A549 (cell line): Measurements from ENCODE around the gene SEMA4A.
"Not testable (repeated sequence)": the region's sequence is repeated elsewhere in the genome, so short reads cannot be mapped to it uniquely, and the experiment has no call there.

Experiments
- CHD2 ChIP-seq: fragments of 150-350 bp; IDR thresholded peaks from 2 replicates; pipeline ENCODE4 v1.6.1; 2014; ENCODE audit warnings: low read length; ENCODE audit not compliant: partially characterized antibody
- CHD4 ChIP-seq: fragments of 200-600 bp; sonication (generic); IDR thresholded peaks from 2 replicates; pipeline ENCODE4 v1.6.1; 2016; ENCODE audit warnings: antibody characterized with exemption, mild to moderate bottlenecking, borderline replicate concordance
- MAZ ChIP-seq: fragments of 150-350 bp; IDR thresholded peaks from 2 replicates; pipeline ENCODE4 v1.6.1; 2014; ENCODE audit warnings: antibody characterized with exemption, low read depth, low read length, borderline replicate concordance
- NR3C1 ChIP-seq: fragments of >200 bp; sonication (Bioruptor Twin); formaldehyde crosslinking; IDR thresholded peaks from 3 replicates; pipeline ENCODE4 v1.6.1; 2017
- POLR2A ChIP-seq: IDR thresholded peaks from 2 replicates; pipeline ENCODE4 v1.6.1; 2012; ENCODE audit warnings: mild to moderate bottlenecking, low read length
- RFX5 ChIP-seq: fragments of 450-650 bp; IDR thresholded peaks from 2 replicates; pipeline ENCODE4 v1.7.1; 2014; ENCODE audit warnings: antibody characterized with exemption, mild to moderate bottlenecking, moderate library complexity
- TF ChIP-seq, protein P1 (sequence below): fragments of >200 bp; sonication (Bioruptor Twin); formaldehyde crosslinking; IDR thresholded peaks from 3 replicates; pipeline ENCODE4 v1.5.1; 2016
- TF ChIP-seq, protein P2 (sequence below): IDR thresholded peaks from 2 replicates; pipeline ENCODE4 v1.6.1; 2012
- TF ChIP-seq, protein P3 (sequence below): fragments of 450-650 bp; IDR thresholded peaks from 2 replicates; pipeline ENCODE4 v1.6.1; 2014; ENCODE audit warnings: antibody characterized with exemption

DNA sequence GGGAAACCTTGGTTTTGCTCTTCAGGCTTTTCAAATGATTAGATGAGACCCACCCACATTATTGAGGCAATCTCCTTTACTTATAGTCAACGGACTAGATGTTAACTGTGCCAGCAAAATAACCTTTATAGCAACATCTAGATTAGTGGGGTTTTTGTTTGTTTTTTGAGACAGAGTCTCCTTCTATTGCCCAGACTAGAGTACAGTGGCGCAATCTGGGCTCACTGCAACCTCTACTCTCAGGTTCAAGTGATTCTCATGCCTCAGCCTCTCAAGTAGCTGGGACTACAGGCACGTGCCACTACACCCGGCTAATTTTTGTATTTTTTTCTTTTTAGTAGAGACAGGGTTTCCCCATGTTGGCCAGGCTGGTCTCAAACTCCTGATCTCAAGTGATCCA, 36.9 kb downstream of the SEMA4A start:
- TF ChIP-seq, protein P1, sequence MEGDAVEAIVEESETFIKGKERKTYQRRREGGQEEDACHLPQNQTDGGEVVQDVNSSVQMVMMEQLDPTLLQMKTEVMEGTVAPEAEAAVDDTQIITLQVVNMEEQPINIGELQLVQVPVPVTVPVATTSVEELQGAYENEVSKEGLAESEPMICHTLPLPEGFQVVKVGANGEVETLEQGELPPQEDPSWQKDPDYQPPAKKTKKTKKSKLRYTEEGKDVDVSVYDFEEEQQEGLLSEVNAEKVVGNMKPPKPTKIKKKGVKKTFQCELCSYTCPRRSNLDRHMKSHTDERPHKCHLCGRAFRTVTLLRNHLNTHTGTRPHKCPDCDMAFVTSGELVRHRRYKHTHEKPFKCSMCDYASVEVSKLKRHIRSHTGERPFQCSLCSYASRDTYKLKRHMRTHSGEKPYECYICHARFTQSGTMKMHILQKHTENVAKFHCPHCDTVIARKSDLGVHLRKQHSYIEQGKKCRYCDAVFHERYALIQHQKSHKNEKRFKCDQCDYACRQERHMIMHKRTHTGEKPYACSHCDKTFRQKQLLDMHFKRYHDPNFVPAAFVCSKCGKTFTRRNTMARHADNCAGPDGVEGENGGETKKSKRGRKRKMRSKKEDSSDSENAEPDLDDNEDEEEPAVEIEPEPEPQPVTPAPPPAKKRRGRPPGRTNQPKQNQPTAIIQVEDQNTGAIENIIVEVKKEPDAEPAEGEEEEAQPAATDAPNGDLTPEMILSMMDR, result not testable (repeated sequence)
- TF ChIP-seq, protein P2, sequence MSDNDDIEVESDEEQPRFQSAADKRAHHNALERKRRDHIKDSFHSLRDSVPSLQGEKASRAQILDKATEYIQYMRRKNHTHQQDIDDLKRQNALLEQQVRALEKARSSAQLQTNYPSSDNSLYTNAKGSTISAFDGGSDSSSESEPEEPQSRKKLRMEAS, result not testable (repeated sequence)
- TF ChIP-seq POLR2A, CHD2, NR3C1, CHD4, RFX5, MAZ: not testable (repeated sequence)
- TF ChIP-seq, protein P3, sequence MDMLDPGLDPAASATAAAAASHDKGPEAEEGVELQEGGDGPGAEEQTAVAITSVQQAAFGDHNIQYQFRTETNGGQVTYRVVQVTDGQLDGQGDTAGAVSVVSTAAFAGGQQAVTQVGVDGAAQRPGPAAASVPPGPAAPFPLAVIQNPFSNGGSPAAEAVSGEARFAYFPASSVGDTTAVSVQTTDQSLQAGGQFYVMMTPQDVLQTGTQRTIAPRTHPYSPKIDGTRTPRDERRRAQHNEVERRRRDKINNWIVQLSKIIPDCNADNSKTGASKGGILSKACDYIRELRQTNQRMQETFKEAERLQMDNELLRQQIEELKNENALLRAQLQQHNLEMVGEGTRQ, result not testable (repeated sequence)
